Measurements from ENCODE around the gene LAMA2.

DNA sequence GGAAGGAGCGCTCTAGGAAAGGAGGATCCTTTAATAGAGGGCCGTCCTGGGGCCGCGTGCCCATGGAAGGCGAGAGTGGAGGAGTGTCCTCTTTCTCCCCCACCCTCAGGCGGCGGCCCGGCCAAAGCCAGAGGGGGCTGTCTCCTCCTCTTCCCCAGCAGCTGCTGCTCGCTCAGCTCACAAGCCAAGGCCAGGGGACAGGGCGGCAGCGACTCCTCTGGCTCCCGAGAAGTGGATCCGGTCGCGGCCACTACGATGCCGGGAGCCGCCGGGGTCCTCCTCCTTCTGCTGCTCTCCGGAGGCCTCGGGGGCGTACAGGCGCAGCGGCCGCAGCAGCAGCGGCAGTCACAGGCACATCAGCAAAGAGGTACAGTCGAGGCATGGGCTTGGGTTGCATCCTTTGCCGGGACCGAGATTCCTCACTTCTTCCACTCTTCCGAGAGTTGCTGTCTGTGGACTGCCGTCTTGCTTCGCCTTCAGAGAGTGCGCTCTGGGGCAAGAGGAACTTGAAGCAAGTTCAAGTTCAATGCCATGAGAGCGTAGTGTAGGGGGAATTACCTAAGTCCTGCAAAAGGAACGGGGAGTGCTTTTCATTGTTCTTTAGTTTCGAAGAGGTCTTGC is at the start of gene LAMA2:
- TF ChIP-seq, protein P1, sequence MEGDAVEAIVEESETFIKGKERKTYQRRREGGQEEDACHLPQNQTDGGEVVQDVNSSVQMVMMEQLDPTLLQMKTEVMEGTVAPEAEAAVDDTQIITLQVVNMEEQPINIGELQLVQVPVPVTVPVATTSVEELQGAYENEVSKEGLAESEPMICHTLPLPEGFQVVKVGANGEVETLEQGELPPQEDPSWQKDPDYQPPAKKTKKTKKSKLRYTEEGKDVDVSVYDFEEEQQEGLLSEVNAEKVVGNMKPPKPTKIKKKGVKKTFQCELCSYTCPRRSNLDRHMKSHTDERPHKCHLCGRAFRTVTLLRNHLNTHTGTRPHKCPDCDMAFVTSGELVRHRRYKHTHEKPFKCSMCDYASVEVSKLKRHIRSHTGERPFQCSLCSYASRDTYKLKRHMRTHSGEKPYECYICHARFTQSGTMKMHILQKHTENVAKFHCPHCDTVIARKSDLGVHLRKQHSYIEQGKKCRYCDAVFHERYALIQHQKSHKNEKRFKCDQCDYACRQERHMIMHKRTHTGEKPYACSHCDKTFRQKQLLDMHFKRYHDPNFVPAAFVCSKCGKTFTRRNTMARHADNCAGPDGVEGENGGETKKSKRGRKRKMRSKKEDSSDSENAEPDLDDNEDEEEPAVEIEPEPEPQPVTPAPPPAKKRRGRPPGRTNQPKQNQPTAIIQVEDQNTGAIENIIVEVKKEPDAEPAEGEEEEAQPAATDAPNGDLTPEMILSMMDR (conservative IDR thresholded peaks at IDR 0.05 in 1 of 2, IDR thresholded peaks at IDR 0.05 in 1 of 2; ENCODE audit: low read depth in 1 of 2, low read length in 2 of 2) = peak in 1 of 2 donors; percentile 28
- no peak for TF ChIP-seq EZH2 (IDR thresholded peaks at IDR 0.05; ENCODE audit: low read length, missing control alignments)

All from fibroblast of lung (primary cell).